Peyer's patch (tissue), 4 donors: Measurements from ENCODE around the gene CTXND1.

Experiments used
- POLR2A ChIP-seq, 2 donors: fragments of 450-650 bp; IDR thresholded peaks; one replicate each; pipeline ENCODE4 v1.5.1; 2017; ENCODE audit warnings: antibody characterized with exemption in 2 of 2, mild to moderate bottlenecking in 2 of 2, moderate library complexity in 2 of 2
- TF ChIP-seq, protein P1 (sequence below), 6 experiments: fragments of 450-650 bp in 4 of 6; fragments of 200-600 bp in 2 of 6; sonication (generic) in 1 of 6; IDR thresholded peaks; one replicate each; pipeline ENCODE4 v1.5.1; 2017 to 2019; ENCODE audit warnings: antibody characterized with exemption in 6 of 6, mild to moderate bottlenecking in 3 of 6, moderate library complexity in 1 of 6

DNA sequence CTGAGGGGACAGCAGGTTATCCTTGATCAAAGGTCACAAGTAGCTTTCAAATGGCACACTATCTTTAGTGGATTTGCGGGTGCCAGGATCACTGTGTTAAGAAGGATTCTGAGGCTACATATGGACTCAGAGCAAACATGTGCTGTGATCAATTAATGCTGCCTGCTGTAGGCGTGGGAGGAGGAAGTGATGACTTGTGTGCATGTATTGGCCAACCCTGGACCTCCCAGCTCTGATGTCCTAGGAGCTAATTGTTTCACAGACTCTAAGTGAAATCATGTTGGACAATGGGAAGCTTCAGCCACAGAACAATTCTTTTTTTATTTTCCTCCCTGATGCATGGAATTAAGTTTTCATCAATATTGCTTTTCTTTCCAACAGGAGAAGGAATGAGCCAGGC, 74.9 kb downstream of the CTXND1 start:
- TF ChIP-seq POLR2A (IDR thresholded peaks at IDR 0.05), result no peak
- TF ChIP-seq, protein P1, sequence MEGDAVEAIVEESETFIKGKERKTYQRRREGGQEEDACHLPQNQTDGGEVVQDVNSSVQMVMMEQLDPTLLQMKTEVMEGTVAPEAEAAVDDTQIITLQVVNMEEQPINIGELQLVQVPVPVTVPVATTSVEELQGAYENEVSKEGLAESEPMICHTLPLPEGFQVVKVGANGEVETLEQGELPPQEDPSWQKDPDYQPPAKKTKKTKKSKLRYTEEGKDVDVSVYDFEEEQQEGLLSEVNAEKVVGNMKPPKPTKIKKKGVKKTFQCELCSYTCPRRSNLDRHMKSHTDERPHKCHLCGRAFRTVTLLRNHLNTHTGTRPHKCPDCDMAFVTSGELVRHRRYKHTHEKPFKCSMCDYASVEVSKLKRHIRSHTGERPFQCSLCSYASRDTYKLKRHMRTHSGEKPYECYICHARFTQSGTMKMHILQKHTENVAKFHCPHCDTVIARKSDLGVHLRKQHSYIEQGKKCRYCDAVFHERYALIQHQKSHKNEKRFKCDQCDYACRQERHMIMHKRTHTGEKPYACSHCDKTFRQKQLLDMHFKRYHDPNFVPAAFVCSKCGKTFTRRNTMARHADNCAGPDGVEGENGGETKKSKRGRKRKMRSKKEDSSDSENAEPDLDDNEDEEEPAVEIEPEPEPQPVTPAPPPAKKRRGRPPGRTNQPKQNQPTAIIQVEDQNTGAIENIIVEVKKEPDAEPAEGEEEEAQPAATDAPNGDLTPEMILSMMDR (IDR thresholded peaks at IDR 0.05), result no peak
